Endothelial cell (in vitro differentiated cells): ENCODE results near the gene CLTRN. TPM values are rescaled to one million over a fixed set of nuclear protein-coding genes. Genes with fewer than 3 reads are reported as not detected.
A peak's percentile ranks its signal among the peaks of the same experiment; 100 is the strongest.

Experiments used
- DNase-seq: peaks from one replicate; pipeline ENCODE4 v3.0.0; 2021; ENCODE audit warnings: low spot score
- H3K27ac Mint-ChIP-seq: one replicate; pipeline ENCODE4 v1.8.0; 2021; ENCODE audit warnings: mixed read lengths, inconsistent platforms; ENCODE audit not compliant: unreplicated experiment
- H3K27me3 Mint-ChIP-seq: one replicate; pipeline ENCODE4 v1.8.0; 2021; ENCODE audit warnings: mild to moderate bottlenecking, moderate library complexity, mixed read lengths, inconsistent platforms; ENCODE audit not compliant: unreplicated experiment
- H3K36me3 Mint-ChIP-seq: one replicate; pipeline ENCODE4 v1.8.0; 2021; ENCODE audit warnings: mild to moderate bottlenecking, low read depth, mixed read lengths, inconsistent platforms; ENCODE audit not compliant: unreplicated experiment
- H3K4me1 Mint-ChIP-seq: one replicate; pipeline ENCODE4 v1.8.0; 2021; ENCODE audit warnings: mild to moderate bottlenecking, mixed read lengths, inconsistent platforms; ENCODE audit not compliant: unreplicated experiment
- H3K4me3 Mint-ChIP-seq: one replicate; pipeline ENCODE4 v1.8.0; 2021; ENCODE audit warnings: mild to moderate bottlenecking, mixed read lengths, inconsistent platforms; ENCODE audit not compliant: unreplicated experiment
- H3K9me3 Mint-ChIP-seq: one replicate; pipeline ENCODE4 v1.8.0; 2021; ENCODE audit warnings: mixed read lengths, inconsistent platforms; ENCODE audit not compliant: unreplicated experiment
- total RNA-seq: library from RNA; stranded (reverse); fragmentation: NEBNext Ultra II Directional; extraction: Animal tissue kit (Norgen Biotek cat#: 25700); gene quantifications from one replicate; pipeline ENCODE4 v1.2.1, GENCODE V29; 2021; ENCODE audit not compliant: unreplicated experiment
- TF ChIP-seq, protein P1 (sequence below): fragments of 200-600 bp; sonication (generic); IDR thresholded peaks from one replicate; pipeline ENCODE4 v1.5.0; 2021; ENCODE audit warnings: antibody characterized with exemption; ENCODE audit not compliant: unreplicated experiment

CLTRN gene
- total RNA-seq, 1 donor from 2014 or later = 0.95 TPM

DNA sequence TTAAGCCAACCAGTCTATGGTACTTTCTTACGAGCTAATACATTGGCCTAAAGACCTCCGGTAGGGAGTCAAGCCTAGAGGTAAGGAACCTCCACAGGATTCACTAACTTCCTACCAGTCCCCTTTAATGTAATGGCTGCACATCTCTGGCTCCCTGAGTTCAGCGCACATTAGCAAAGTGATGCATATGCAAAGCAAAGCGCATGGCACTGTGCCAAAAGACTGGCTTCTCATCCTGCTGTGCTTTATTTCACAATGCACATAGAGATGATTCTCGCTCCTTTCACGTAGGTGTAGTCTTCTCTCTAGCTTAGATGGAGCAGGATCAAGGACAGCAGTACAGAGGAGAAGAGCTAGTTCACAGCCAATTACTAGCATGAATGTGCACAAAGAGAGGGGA, 14.6 kb upstream of the CLTRN start:
- no peaks in the 10 kb centered on the region for H3K9me3 Mint-ChIP-seq
- H3K4me3 Mint-ChIP-seq = no peak overlapping the region
- peaks cover 6% of the 10 kb centered on the region for H3K36me3 Mint-ChIP-seq
- peaks cover 2% of the 10 kb centered on the region for H3K27me3 Mint-ChIP-seq
- no peak for DNase-seq
- no peak overlapping the region for H3K27ac Mint-ChIP-seq
- peaks cover 12% of the 10 kb centered on the region for H3K4me1 Mint-ChIP-seq
- TF ChIP-seq, protein P1, sequence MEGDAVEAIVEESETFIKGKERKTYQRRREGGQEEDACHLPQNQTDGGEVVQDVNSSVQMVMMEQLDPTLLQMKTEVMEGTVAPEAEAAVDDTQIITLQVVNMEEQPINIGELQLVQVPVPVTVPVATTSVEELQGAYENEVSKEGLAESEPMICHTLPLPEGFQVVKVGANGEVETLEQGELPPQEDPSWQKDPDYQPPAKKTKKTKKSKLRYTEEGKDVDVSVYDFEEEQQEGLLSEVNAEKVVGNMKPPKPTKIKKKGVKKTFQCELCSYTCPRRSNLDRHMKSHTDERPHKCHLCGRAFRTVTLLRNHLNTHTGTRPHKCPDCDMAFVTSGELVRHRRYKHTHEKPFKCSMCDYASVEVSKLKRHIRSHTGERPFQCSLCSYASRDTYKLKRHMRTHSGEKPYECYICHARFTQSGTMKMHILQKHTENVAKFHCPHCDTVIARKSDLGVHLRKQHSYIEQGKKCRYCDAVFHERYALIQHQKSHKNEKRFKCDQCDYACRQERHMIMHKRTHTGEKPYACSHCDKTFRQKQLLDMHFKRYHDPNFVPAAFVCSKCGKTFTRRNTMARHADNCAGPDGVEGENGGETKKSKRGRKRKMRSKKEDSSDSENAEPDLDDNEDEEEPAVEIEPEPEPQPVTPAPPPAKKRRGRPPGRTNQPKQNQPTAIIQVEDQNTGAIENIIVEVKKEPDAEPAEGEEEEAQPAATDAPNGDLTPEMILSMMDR = no peak

DNA sequence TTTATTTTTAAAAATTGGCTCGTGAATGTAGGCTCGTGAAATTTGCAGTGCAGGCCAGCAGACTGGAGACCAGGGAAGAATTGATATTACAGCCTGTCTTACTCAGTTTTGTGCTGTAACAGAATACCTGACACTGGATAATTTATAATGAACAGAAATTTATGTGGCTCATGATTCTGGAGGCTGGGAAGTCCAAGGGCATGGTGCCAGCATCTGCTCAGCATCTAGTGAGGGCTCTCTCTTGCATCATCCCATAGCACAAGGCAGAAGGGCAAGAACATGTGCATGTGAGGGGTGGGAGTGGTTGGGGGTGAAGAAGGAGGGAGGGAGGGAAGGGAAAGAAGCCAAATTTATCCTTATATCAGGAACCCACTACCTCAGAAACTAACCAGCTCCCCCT, 13.7 kb upstream of the CLTRN start:
- Mint-ChIP-seq H3K36me3 (peaks cover 6% of the 10 kb centered on the region), H3K9me3 (no peaks in the 10 kb centered on the region), H3K27ac (no peak overlapping the region), H3K4me3 (no peak overlapping the region), H3K27me3 (peaks cover 5% of the 10 kb centered on the region), H3K4me1 (peaks cover 12% of the 10 kb centered on the region)
- TF ChIP-seq, protein P1 = no peak
- DNase-seq = no peak

DNA sequence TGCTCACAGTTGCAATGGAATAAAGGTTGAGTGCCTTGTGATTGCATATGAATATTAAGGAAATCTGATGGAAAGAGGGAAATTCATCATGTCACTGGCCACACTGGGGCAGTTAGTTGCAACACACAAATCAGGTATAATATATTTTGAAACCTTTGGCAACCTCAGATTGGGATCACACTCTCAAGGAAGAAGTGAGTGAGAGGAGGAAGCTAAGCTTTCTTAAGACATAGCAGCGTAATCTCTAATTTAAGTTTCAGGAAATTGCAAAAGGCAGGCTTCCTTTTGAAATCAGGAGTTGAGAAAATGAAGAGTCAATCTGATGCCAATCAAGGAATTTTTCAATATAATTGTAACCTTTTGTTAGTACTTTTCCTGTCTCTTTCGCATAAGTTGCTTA, 12.3 kb upstream of the CLTRN start:
- Mint-ChIP-seq H3K4me1 (peaks cover 12% of the 10 kb centered on the region), H3K36me3 (peaks cover 6% of the 10 kb centered on the region)

DNA sequence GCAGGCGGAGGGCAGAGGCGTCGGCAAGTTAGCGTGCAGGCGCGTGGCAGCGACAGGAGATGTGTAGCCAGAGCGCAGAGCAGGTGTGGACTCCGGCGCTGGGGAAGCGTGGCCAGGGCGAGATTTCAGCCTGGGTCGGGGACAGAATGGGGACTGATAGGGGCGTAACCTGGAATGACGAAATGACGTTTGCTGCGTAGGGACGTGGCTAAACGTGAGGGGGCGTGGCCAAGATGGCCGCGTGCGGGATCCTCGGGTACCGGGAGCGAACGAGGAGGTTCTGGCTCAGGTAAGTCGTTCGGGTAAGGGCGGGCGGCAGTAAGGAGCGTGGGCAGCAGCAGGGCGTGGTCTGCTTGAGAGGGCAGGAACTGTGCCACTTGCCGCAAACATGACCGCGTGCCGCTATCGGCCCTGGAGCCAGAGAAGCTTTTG, 10.9 kb upstream of the CLTRN start:
- Mint-ChIP-seq H3K9me3 (no peaks in the 10 kb centered on the region), H3K4me1 (peaks cover 19% of the 10 kb centered on the region), H3K27ac (no peak overlapping the region)

More for the DNA sequence above, 12.3 kb upstream of the CLTRN start:
- Mint-ChIP-seq H3K9me3 (no peaks in the 10 kb centered on the region), H3K27ac (peak overlapping the region; percentile 75), H3K4me3 (no peak overlapping the region), H3K27me3 (peaks cover 5% of the 10 kb centered on the region)
- DNase-seq = no peak
- TF ChIP-seq, protein P1 = no peak

DNA sequence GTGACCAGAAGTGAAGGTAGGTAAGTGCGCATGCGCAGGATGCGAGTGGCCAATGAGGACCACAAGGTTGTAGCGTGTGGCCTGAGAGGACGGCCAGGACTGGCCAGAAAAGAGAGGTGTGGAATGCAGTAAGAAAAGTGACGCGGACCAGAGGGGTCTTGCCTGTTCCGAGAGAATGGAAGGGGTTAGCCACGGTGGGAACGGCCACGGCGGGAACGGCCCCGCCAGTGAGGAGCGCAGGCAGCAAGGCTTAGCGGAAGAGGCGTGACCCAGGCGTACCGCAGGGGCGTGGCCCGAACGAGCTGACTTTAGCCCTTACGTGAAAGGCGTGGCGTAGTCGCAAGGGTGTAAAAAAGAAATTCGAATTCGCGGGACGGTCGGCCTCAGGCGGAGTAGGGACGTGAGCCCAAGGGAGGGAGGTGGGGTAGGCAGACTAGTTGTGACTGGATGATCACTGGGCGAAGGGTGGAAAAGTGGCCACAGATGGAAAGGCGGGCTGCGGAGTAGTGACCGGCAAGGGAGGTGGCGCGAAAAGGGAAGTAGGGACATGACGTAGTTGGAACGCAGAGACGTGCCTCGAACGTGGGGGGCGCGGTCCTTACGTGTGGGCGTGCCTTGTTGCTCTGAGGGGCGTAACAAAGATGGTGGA, 10.4 kb upstream of the CLTRN start:
- H3K27ac Mint-ChIP-seq = no peak overlapping the region
- H3K36me3 Mint-ChIP-seq = peaks cover 3% of the 10 kb centered on the region
- TF ChIP-seq, protein P1 = no peak
- H3K9me3 Mint-ChIP-seq = no peaks in the 10 kb centered on the region
- H3K27me3 Mint-ChIP-seq = peaks cover 5% of the 10 kb centered on the region
- peaks cover 17% of the 10 kb centered on the region for H3K4me1 Mint-ChIP-seq
- DNase-seq = peak; percentile 68
- no peak overlapping the region for H3K4me3 Mint-ChIP-seq

More for the DNA sequence above, 10.9 kb upstream of the CLTRN start:
- Mint-ChIP-seq H3K4me3 (no peak overlapping the region), H3K36me3 (peaks cover 6% of the 10 kb centered on the region), H3K27me3 (peaks cover 5% of the 10 kb centered on the region)
- peak; percentile 58 for DNase-seq
- TF ChIP-seq, protein P1 = no peak
